ENCODE data around the gene ICOSLG.
"Not testable (repeated sequence)": the region's sequence is repeated elsewhere in the genome, so short reads cannot be mapped to it uniquely, and the experiment has no call there.

DNA sequence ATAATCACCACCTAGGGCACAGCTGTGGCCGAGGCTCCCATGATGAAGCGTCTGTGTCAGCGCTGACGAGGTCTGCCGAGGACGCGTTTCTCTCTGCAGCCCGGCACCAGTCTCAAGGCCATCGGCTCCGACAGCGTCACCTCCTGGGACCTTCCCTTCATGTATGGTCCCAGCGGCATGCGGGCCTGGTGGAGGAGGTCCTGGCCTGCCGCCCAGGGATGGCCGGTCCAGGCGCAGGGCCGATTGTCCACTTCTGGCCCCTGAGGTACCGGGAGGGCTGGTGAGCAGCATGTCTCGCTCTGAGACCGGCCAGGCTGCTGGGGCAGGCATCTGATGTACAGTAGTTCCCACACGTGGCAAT lies 43.6 kb downstream of the ICOSLG start:
- TF ChIP-seq ZFP3 (CRISPR knock-in tag; IDR thresholded peaks at IDR 0.05); ARNTL (CRISPR knock-in tag; IDR thresholded peaks at IDR 0.05; ENCODE audit: borderline replicate concordance, low read depth); PPARA (CRISPR knock-in tag; IDR thresholded peaks at IDR 0.05; ENCODE audit: borderline replicate concordance); CSDC2 (CRISPR knock-in tag; IDR thresholded peaks at IDR 0.05); OSR1 (CRISPR knock-in tag; IDR thresholded peaks at IDR 0.05); ZNF70 (CRISPR knock-in tag; IDR thresholded peaks at IDR 0.05); ZNF8 (CRISPR knock-in tag; IDR thresholded peaks at IDR 0.05); ZC3H10 (CRISPR knock-in tag; IDR thresholded peaks at IDR 0.05); SNAI2 (CRISPR knock-in tag; IDR thresholded peaks at IDR 0.05): not testable (repeated sequence)
- TF ChIP-seq, protein P1, sequence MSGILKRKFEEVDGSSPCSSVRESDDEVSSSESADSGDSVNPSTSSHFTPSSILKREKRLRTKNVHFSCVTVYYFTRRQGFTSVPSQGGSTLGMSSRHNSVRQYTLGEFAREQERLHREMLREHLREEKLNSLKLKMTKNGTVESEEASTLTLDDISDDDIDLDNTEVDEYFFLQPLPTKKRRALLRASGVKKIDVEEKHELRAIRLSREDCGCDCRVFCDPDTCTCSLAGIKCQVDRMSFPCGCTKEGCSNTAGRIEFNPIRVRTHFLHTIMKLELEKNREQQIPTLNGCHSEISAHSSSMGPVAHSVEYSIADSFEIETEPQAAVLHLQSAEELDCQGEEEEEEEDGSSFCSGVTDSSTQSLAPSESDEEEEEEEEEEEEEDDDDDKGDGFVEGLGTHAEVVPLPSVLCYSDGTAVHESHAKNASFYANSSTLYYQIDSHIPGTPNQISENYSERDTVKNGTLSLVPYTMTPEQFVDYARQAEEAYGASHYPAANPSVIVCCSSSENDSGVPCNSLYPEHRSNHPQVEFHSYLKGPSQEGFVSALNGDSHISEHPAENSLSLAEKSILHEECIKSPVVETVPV (CRISPR knock-in tag; IDR thresholded peaks at IDR 0.05), result not testable (repeated sequence)
- TF ChIP-seq, protein P2, sequence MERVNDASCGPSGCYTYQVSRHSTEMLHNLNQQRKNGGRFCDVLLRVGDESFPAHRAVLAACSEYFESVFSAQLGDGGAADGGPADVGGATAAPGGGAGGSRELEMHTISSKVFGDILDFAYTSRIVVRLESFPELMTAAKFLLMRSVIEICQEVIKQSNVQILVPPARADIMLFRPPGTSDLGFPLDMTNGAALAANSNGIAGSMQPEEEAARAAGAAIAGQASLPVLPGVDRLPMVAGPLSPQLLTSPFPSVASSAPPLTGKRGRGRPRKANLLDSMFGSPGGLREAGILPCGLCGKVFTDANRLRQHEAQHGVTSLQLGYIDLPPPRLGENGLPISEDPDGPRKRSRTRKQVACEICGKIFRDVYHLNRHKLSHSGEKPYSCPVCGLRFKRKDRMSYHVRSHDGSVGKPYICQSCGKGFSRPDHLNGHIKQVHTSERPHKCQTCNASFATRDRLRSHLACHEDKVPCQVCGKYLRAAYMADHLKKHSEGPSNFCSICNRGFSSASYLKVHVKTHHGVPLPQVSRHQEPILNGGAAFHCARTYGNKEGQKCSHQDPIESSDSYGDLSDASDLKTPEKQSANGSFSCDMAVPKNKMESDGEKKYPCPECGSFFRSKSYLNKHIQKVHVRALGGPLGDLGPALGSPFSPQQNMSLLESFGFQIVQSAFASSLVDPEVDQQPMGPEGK (CRISPR knock-in tag; IDR thresholded peaks at IDR 0.05; ENCODE audit: borderline replicate concordance), result not testable (repeated sequence)
- TF ChIP-seq, protein P3, sequence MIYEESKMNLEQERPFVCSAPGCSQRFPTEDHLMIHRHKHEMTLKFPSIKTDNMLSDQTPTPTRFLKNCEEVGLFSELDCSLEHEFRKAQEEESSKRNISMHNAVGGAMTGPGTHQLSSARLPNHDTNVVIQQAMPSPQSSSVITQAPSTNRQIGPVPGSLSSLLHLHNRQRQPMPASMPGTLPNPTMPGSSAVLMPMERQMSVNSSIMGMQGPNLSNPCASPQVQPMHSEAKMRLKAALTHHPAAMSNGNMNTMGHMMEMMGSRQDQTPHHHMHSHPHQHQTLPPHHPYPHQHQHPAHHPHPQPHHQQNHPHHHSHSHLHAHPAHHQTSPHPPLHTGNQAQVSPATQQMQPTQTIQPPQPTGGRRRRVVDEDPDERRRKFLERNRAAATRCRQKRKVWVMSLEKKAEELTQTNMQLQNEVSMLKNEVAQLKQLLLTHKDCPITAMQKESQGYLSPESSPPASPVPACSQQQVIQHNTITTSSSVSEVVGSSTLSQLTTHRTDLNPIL (CRISPR knock-in tag; IDR thresholded peaks at IDR 0.05; ENCODE audit: low read depth), result not testable (repeated sequence)
- TF ChIP-seq, protein P4, sequence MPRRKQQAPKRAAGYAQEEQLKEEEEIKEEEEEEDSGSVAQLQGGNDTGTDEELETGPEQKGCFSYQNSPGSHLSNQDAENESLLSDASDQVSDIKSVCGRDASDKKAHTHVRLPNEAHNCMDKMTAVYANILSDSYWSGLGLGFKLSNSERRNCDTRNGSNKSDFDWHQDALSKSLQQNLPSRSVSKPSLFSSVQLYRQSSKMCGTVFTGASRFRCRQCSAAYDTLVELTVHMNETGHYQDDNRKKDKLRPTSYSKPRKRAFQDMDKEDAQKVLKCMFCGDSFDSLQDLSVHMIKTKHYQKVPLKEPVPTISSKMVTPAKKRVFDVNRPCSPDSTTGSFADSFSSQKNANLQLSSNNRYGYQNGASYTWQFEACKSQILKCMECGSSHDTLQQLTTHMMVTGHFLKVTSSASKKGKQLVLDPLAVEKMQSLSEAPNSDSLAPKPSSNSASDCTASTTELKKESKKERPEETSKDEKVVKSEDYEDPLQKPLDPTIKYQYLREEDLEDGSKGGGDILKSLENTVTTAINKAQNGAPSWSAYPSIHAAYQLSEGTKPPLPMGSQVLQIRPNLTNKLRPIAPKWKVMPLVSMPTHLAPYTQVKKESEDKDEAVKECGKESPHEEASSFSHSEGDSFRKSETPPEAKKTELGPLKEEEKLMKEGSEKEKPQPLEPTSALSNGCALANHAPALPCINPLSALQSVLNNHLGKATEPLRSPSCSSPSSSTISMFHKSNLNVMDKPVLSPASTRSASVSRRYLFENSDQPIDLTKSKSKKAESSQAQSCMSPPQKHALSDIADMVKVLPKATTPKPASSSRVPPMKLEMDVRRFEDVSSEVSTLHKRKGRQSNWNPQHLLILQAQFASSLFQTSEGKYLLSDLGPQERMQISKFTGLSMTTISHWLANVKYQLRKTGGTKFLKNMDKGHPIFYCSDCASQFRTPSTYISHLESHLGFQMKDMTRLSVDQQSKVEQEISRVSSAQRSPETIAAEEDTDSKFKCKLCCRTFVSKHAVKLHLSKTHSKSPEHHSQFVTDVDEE (CRISPR knock-in tag; IDR thresholded peaks at IDR 0.05), result not testable (repeated sequence)
